Colon (tissue), 2 donors: ENCODE measurements around the gene UQCRC2.
"Not testable (repeated sequence)": the region's sequence is repeated elsewhere in the genome, so short reads cannot be mapped to it uniquely, and the experiment has no call there.

Source experiments
- FAIRE-seq: peaks from 2 replicates; lab custom pipeline; 2012; peaks lifted over from hg19 to GRCh38; lab: Jason Lieb, UNC
- donor health status: control.
- donor health status: control.

UQCRC2 gene

DNA sequence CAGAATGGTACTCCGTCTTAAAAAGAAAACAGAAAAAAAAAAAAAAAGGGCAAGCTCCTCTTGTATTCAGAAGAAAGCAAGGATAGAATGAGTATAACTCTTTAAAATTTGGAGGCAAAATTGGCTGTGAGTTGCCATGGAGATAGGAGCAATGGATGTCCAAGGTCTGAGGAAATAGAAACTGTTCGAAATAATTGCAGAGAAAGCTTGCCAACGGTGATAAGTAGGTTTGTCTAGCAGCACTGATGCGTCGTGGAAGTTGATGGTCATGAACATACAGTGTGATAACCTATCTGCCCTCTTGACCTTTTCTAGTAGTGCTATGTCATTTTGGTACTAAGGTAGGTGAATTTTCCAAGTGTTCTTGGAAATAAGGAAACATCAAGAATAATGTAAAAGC lies 57.7 kb downstream of the UQCRC2 start:
- no peak for FAIRE-seq

DNA sequence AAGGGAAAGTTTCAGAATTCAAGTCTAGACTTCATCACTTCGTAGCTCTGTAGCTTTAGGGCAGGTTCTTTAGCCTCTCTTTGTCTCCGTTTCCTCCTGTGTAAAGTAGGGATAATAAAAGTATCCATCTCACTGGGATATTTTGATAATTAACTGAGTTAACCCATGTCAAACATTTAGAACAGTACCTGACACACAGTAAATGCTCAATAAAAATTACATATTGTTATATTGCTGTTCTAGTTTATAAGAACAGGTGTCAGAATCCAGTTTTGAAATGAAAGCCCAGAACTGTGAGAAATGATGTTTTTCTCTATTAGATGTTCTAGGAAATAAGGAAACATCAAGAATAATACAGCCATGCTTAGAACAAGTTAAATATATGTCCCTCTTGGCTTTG lies 59.1 kb downstream of the UQCRC2 start:
- no peak for FAIRE-seq

DNA sequence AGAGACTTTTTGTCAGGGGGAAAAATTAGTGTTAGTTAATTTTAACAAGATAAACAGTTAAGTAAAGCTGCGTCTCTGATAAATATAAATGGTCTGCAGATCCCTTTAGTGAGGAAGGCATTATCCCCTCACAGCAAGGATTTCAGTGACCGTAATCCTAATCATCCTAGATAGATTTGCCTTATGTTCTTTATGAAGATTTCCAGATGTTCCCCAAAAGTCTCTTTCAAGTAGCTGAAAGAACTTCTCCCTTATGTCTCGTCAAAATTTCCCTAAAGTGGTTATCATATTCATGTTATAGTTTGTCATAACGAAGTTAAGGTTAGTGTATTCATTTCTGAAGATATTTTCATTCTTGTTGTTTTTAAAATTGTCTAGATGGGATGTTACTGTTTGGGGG lies 60.3 kb downstream of the UQCRC2 start:
- FAIRE-seq: no peak

DNA sequence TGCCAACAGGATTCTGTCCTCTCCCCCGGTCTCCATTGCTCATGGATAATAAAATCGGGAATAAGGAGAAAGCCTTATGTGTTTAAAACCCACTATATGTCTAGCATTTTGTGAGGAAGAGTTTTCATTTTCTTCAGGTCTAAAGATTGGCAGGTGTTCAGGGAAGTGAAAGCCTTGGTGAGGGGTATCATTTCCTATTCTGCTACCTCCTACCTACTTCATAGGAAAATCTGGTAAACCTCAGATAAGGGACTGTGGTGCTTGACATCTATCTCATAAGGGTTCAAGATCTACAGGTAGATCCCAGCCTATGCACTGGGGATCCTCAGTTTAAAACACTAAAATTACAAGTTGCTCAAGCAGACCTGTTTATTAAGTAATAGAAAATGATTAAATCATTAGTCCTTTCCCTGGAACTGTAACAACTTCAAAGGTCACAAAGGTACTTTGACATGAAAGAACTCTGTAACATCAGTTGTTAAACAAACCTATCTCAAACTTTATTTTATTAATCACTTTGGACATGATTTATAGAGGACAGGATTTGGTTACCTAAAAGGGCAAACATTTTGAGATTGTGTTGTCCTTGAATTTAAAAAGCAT lies 61.2 kb downstream of the UQCRC2 start:
- no peak for FAIRE-seq

DNA sequence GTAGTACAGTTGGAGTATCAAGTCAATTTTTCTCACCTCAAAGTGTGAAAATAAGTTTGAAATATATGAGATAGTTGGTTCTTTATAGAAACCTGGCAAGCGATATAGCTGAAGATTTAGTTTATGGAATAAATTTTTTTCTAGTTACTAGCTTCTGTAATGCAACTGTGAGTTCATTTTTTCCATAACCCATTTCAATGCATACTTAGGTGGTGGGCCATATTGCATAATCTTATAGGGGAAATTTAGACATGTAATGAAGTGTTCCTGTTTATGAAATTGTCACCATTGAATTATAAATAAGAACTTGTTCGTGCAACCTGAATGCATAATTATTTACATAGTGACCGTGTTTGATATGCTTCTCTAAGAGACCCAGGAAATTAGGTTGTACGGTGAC lies 63.8 kb downstream of the UQCRC2 start:
- no peak for FAIRE-seq

DNA sequence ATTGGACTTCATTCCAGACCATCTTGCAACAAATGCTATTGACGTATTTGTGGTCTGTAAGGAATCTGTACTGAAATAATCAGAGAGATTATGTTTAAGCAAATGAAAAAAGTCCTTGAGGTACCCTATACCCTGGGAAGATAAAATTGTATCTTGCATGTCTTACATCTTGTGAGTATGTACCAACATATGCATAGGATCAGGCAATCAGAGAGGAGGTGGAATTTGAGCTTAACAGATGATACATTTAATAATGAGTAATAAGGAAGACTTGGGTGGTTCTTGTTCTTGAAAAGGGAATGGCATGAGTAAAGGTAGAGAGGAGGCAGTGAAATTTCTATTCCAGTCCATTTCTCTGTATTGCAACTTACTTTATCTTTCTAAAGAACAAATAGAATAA lies 65.4 kb downstream of the UQCRC2 start:
- FAIRE-seq: no peak

DNA sequence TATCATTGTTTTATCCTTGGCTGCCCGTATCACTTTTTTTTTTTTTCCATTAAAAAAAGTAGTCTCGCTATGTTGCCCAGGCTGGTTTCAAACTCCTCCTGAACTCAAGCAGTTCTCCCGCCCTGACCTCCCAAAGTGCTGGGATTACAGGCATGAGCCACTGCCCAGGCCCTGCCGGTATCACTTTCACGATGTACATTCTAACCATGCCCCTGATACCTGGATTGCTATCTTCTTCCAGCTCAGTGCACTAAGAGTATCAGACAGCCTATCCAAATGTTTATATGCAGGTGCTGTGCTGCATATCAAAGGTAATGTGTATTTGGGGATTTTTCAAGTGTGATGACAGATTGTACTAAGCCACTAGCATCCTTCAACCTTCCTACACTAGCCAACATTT lies 69.0 kb downstream of the UQCRC2 start:
- no peak for FAIRE-seq

DNA sequence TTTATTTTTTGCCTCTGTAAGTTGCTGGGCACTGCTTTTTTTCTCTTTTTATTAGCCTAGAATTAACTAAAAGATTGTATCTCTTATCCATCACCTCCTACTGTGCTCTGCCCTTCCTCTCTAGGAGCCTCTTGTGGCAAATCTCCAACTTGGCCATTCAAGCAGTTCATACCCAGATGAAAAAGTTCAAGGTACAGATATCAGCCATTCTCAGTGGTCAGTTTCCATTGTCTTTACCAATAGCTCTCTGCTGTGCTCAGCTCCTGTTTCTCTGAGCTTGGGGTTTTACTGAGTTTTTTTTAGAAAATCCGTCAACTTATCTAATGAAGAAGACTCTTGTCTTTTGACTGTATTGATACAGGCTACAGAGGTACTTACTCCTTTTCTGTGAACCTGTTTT lies 70.3 kb downstream of the UQCRC2 start:
- no peak for FAIRE-seq

DNA sequence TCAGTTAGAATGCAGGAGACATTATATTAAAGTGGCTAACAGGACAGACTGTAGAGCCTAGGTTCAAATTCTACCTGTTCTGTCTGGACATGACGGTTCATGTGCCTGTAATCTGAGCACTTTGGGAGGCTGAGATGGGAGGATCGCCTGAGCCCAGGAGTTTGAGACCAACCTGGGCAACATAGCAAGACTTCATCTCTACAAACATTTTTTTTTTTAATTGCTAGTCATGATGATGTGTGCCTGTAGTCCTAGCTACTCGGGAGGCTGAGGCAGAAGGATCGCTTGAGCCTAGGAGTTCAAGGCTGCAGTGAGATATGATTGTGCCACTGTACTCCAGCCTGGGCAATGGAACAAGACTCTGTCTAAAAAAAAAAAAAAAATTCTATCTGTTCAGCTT lies 71.6 kb downstream of the UQCRC2 start:
- FAIRE-seq: not testable (repeated sequence)

DNA sequence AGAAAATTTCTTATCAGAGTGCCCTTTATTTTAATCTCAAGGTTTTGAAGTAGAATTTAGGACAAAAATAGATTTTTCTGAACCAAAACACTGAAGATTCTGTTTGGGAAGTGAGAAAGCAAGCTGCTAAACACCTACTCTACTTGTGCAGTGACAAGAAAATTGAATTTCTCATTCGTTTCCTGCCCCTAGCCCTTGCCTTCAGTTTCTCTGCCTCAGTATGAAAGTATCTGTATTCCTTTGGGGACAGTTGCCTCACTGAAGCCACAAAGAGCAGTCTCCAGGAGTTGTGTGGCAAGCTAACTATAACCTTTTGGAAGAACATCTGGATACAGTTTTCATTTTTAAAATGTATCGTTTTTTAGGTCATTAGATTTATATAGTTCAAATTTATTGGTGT lies 74.5 kb downstream of the UQCRC2 start:
- FAIRE-seq: no peak

DNA sequence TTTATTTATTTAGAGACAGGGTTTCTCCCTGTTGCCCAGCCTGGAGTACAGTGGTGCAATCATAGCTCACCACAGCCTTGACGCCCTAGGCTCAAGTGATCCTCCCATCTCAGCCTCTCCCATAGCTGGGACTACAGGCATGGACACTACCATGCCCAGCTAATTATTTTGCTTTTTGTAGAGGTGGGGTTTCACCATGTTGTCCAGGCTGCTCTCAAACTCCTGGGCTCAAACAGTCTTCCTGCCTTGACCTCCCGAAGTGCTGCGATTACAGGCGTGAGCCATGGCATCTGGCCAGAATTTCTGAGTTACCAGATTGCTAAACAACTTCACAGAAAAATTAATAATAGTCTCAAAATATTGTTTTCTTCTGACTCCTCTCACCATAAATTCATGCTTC lies 76.5 kb downstream of the UQCRC2 start:
- no peak for FAIRE-seq

DNA sequence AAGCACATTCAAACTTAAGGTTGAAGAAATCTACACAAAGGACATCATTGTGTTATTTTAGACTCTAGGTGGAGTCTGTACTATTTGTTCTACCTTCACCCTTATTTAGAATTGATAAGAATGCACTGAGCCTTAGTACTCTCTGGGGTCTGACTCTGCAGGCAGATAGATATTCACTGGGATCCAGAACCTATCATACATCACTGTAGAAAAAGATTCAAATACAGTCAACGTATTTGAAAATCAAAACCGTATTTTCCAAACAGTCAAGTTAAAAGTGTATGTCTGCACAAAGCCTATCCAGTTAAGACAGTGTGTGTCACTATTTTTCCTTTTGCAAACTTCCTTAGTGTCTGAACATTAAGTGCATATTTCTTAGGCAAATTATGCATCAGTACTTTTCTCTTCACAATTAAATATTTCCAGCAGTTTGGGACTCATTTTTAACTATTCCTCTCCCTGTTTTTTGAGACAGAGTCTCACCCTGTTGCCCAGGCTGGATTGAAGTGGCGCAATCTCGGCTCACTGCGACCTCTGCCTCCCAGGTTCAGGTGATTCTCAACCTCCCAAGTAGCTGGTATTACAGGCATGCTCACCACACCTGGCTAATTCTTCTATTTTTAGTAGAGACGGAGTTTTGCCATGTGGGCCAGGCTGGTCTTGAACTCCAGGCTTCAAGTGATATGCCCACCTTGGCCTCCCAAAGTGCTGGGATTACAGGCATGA lies 77.1 kb downstream of the UQCRC2 start:
- no peak for FAIRE-seq

DNA sequence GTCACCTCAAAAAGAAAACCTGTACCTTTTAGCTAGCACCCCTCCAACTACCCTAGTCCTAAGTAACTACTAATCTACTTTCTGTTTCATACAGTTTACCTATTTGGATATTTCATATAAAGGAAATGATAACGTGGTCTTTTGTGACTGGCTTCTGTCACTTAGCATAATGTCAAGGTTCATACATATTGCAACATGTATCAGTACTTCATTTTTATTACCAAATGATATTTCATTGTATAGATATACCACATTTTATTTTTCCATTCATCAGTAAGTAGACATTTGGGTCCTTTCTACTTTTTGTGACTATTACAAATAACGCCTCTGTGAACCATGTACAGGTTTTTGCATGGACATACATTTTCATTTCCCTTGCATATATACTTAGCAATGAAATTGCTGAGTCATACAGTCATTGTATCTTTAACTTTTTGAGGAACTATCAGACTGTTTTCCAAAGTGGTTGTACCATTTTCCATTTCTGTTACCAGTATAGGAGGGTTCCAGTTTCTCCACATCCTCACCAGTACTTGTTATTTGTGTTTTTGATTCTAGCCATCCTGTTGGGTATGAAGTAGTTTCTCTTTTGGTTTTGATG lies 78.4 kb downstream of the UQCRC2 start:
- FAIRE-seq: no peak
